K562 (cell line): ENCODE measurements around the gene CNGA3. TPM values are rescaled to one million over a fixed set of nuclear protein-coding genes. Genes with fewer than 3 reads are reported as not detected.

Experiments used
- ATAC-seq: fragments of 200-7000 bp; cut with Tn5 transposase; 3 replicates; pipeline ENCODE4 v1.9.1; 2020; ENCODE audit warnings: moderate library complexity
- BruUV-seq: library from RNA; stranded (reverse); fragments of 400-500 nt; replicated peaks from 2 replicates; lab custom pipeline; 2021; lab: Mats Ljungman, UMichigan
- CTCF ChIA-PET: fragments of 300-600 bp; formaldehyde crosslinking; extraction: SDS; loops from one replicate; lab custom pipeline; 2021; ENCODE audit warnings: low intra/inter-chr PET ratio; lab: Yijun Ruan, JAX
- POLR2A ChIA-PET: fragments of 300-600, 350-650 bp; sonication (Branson Sonifier 250); formaldehyde crosslinking; extraction: SDS; loops from one replicate; lab custom pipeline; 2021; ENCODE audit warnings: antibody characterized with exemption, inconsistent platforms; lab: Yijun Ruan, JAX
- DNase-seq, 4 experiments: peaks; one replicate each; pipeline versions ENCODE4 v3.0.0 to v3.0.0-alpha.2; 2011 to 2018; ENCODE audit warnings: low spot score in 3 of 4, mixed read lengths in 3 of 4; ENCODE audit errors: extremely low read depth in 1 of 4
- FAIRE-seq: peaks from 2 replicates; lab custom pipeline; 2011; peaks lifted over from hg19 to GRCh38; lab: Jason Lieb, UNC
- H2AFZ ChIP-seq: 2 replicates; pipeline ENCODE4 v1.6.0; 2011; ENCODE audit warnings: low read depth, low read length, control low read depth, inconsistent platforms
- H3K27ac ChIP-seq: fragments of 200-600 bp; 3 replicates; pipeline ENCODE4 v1.8.0; 2011; ENCODE audit warnings: low read depth, mild to moderate bottlenecking, control low read depth, inconsistent platforms, low read length, moderate library complexity, mixed read lengths; ENCODE audit errors: extremely low read depth
- H3K27me3 ChIP-seq, 2 experiments: fragments of 300-600 bp in 1 of 2; 2 replicates in 1 of 2; 3 replicates in 1 of 2; pipeline versions ENCODE4 v1.6.0 to v1.8.0; 2011; ENCODE audit warnings: inconsistent platforms in 2 of 2, low read length in 2 of 2, mild to moderate bottlenecking in 1 of 2, mixed read lengths in 1 of 2, moderate library complexity in 1 of 2; ENCODE audit not compliant: control insufficient read depth in 2 of 2, insufficient read depth in 2 of 2
- H3K36me3 ChIP-seq: fragments of 300-600 bp; 3 replicates; pipeline ENCODE4 v1.8.0; 2011; ENCODE audit warnings: mild to moderate bottlenecking, low read length, inconsistent platforms; ENCODE audit not compliant: control insufficient read depth, insufficient read depth
- H3K4me1 ChIP-seq, 2 experiments: fragments of 200-600 bp in 1 of 2; replicated peaks in 1 of 2; 2 replicates in 1 of 2; 3 replicates in 1 of 2; pipeline versions ENCODE4 v1.5.1 to v1.8.0; 2011; ENCODE audit warnings: inconsistent platforms in 2 of 2, low read length in 2 of 2, mild to moderate bottlenecking in 1 of 2, mixed read lengths in 1 of 2, moderate library complexity in 1 of 2; ENCODE audit not compliant: control insufficient read depth in 2 of 2, insufficient read depth in 2 of 2
- H3K4me2 ChIP-seq: 2 replicates; pipeline ENCODE4 v1.6.1; 2011; ENCODE audit warnings: low read length, control low read depth, inconsistent platforms, mixed read lengths; ENCODE audit not compliant: insufficient read depth
- H3K4me3 ChIP-seq: fragments of 200-600 bp; sonication (generic), shearing (Covaris generic); 2 replicates; pipeline ENCODE4 v1.5.1; 2016; ENCODE audit warnings: control low read depth, inconsistent platforms
- H3K79me2 ChIP-seq: fragments of 200-600 bp; 3 replicates; pipeline ENCODE4 v1.8.0; 2011; ENCODE audit warnings: low read length, inconsistent platforms; ENCODE audit not compliant: control insufficient read depth, insufficient read depth
- H3K9ac ChIP-seq, 2 experiments: 2 replicates each; pipeline versions ENCODE4 v1.6.0 to v1.6.1; 2011; ENCODE audit warnings: low read depth in 2 of 2, low read length in 2 of 2, control low read depth in 1 of 2, inconsistent platforms in 1 of 2, mild to moderate bottlenecking in 1 of 2, mixed read lengths in 1 of 2; ENCODE audit not compliant: insufficient read depth in 1 of 2
- H3K9me1 ChIP-seq: one replicate; pipeline ENCODE4 v1.6.0; 2011; ENCODE audit warnings: inconsistent platforms, mild to moderate bottlenecking, low read length, moderate library complexity; ENCODE audit not compliant: control insufficient read depth, insufficient read depth
- H3K9me3 ChIP-seq: replicated peaks from 2 replicates; pipeline ENCODE4 v1.5.1; 2011; ENCODE audit warnings: low read depth, low read length, inconsistent platforms; ENCODE audit not compliant: control insufficient read depth, insufficient read depth
- H4K20me1 ChIP-seq: replicated peaks from 2 replicates; pipeline ENCODE4 v1.6.1; 2011; ENCODE audit warnings: low read length, inconsistent platforms, mixed read lengths; ENCODE audit not compliant: control insufficient read depth, insufficient read depth
- BDP1 ChIP-seq: IDR thresholded peaks from 3 replicates; pipeline ENCODE4 v1.6.1; 2011; ENCODE audit not compliant: insufficient read length, insufficient read depth
- CEBPB ChIP-seq: fragments of 450-650 bp; IDR thresholded peaks from 2 replicates; pipeline ENCODE4 v1.6.1; 2016; ENCODE audit warnings: missing genetic modification characterization, missing compliant biosample characterization
- CSDE1 ChIP-seq, 2 experiments: fragments of 450-650 bp; IDR thresholded peaks; 2 replicates each; pipeline ENCODE4 v1.6.1; 2016; ENCODE audit warnings: mild to moderate bottlenecking in 1 of 2
- FOXA3 ChIP-seq, 2 experiments: fragments of 450-650 bp in 1 of 2; sonication (generic) in 1 of 2; formaldehyde crosslinking; IDR thresholded peaks in 1 of 2; conservative IDR thresholded peaks in 1 of 2; 2 replicates each; pipeline versions ENCODE4 v1.4.0 to v1.8.0; 2020 to 2022; ENCODE audit warnings: mild to moderate bottlenecking in 2 of 2, missing genetic modification reagents in 1 of 2
- GABPA ChIP-seq: fragments of 200-800 bp; sonication (Bioruptor generic); conservative IDR thresholded peaks from 2 replicates; pipeline ENCODE4 v1.6.1; 2016; ENCODE audit warnings: low read depth, missing genetic modification characterization, missing compliant biosample characterization
- NBN ChIP-seq: fragments of 450-650 bp; IDR thresholded peaks from 2 replicates; pipeline ENCODE4 v1.6.1; 2016; ENCODE audit warnings: low read depth, mild to moderate bottlenecking
- SMC3 ChIP-seq: conservative IDR thresholded peaks from 2 replicates; pipeline ENCODE4 v1.6.1; 2011; ENCODE audit warnings: low read depth, low read length, improper control_type of control experiment; ENCODE audit not compliant: insufficient read depth
- STAG1 ChIP-seq: sonication (generic); formaldehyde crosslinking; IDR thresholded peaks from 2 replicates; pipeline ENCODE4 v1.5.0; 2020; ENCODE audit warnings: missing genetic modification reagents, borderline replicate concordance
- TBL1XR1 ChIP-seq, 2 experiments: IDR thresholded peaks; 2 replicates each; pipeline ENCODE4 v1.6.1; 2012; ENCODE audit warnings: improper control_type of control experiment in 2 of 2, low read length in 2 of 2, mild to moderate bottlenecking in 1 of 2
- WGBS: fragments of 100-300 bp; shearing (Covaris generic); methylation state at CpG from one replicate; pipeline ENCODE4 v1.1.6; 2016; ENCODE audit warnings: low coverage, mixed read lengths; ENCODE audit not compliant: insufficient coverage; ENCODE audit errors: missing lambda C conversion rate; 5-methylcytosine and 5-hydroxymethylcytosine counted together
- in situ Hi-C: fragments of 300-500 bp; cut with MboI; formaldehyde crosslinking; loops from 4 replicates; pipeline ENCODE4 v1.15.0; 2018; ENCODE audit warnings: inconsistent platforms, mixed read lengths
- intact Hi-C: fragments of 100-400 bp; cut with micrococcal nuclease; formaldehyde crosslinking; loops from 2 replicates; pipeline ENCODE4 v1.14.2; 2022
- polyA plus RNA-seq, 8 experiments: library from polyadenylated mRNA; depleted of rRNA in 4 of 8; stranded (reverse) in 5 of 8; unstranded in 3 of 8; fragments of >200 nt; fragmentation: Nextera tagmentation in 2 of 8; fragmentation: Illumina TruSeq in 1 of 8; extraction: Ambion mirVana in 2 of 8; extraction: Trizol in 1 of 8; gene quantifications; 2 replicates each; pipeline versions ENCODE4 v1.2.1 to v1.2.3, GENCODE V29; 2011 to 2014; ENCODE audit warnings: inconsistent platforms in 1 of 8, missing spikeins in 1 of 8
- total RNA-seq, 7 experiments: library from RNA; depleted of rRNA in 6 of 7; stranded (reverse); fragments of >200 nt in 6 of 7; fragmentation: Illumina TruSeq in 2 of 7; extraction: Trizol in 2 of 7; gene quantifications; 2 replicates each; pipeline versions ENCODE4 v1.2.1 to v1.2.3, GENCODE V29; 2011 to 2021; ENCODE audit warnings: low replicate concordance in 1 of 7
- TF ChIP-seq, protein P1 (sequence below): fragments of 450-650 bp; formaldehyde crosslinking; IDR thresholded peaks from 2 replicates; pipeline ENCODE4 v1.4.0; 2020; ENCODE audit warnings: mild to moderate bottlenecking, moderate library complexity
- TF ChIP-seq, protein P2 (sequence below), 3 experiments: IDR thresholded peaks in 2 of 3; conservative IDR thresholded peaks in 1 of 3; 2 replicates each; pipeline ENCODE4 v1.5.1; 2011 to 2012; ENCODE audit warnings: low read length in 3 of 3, mild to moderate bottlenecking in 3 of 3, control low read depth in 2 of 3, improper control_type of control experiment in 1 of 3, inconsistent platforms in 1 of 3, low read depth in 1 of 3, mixed read lengths in 1 of 3, moderate library complexity in 1 of 3; ENCODE audit not compliant: insufficient read depth in 2 of 3
- TF ChIP-seq, protein P3 (sequence below): fragments of 450-650 bp; IDR thresholded peaks from 2 replicates; pipeline ENCODE4 v1.7.0; 2016; ENCODE audit warnings: borderline replicate concordance

CNGA3 gene
- total and polyA plus RNA-seq, 9 of the 15 experiments (the other 6 are each of a cell fraction or from before 2014, with no cell fraction given), result not detected

DNA sequence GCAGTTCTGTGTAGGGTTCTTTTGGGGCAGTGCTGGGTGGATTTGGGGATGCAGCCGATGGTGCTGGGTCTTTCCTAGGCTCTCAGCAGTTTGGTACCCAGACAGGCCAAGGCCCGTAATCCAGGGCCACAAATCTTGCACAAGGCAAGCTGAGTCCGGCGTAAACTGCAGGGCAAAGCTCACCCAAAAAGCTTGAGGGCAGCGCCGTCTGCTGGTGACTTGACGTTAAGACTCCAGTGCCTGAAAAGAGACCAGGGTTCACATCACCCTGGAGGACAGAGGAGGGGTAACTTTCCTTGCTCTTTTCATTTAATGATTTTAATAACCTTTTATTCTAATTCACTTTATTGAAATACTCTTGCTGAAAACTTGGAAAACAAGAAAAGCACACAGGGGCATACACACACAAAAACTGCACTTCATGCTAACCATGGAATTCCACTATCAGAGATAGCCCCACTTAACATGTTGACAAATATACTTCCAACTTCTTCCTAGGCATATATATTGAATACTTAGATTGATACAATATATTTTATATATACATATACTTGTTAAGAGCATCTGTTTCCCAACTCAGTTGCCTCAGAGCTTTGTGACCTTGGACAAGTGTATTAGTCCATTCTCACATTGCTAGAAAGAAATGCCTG is 38.9 kb downstream of the CNGA3 start:
- FAIRE-seq, result peak; percentile 74
- no peaks in the 10 kb centered on the region; the same call in 1 of the 2 replicates for H4K20me1 ChIP-seq
- WGBS, result 0% methylated on average over 7 of the region's 7 CpGs
- H3K9me1 ChIP-seq, result peaks cover 3% of the 10 kb centered on the region
- POLR2A ChIA-PET, result interaction anchor here (0.6 kb wide), 1 partner anchor 633 kb away, joined by 3 read pairs; no protein-coding TSS in a partner anchor
- 0 out of 2 replicates have a peak, but pooled peaks cover 2% of the 10 kb centered on the region for H3K9me3 ChIP-seq
- H3K36me3 ChIP-seq, result no peaks in the 10 kb centered on the region
- peaks cover 44 to 74% of the 10 kb centered on the region in 2 experiments for H3K27me3 ChIP-seq
- H2AFZ ChIP-seq, result no peak overlapping the region
- H3K79me2 ChIP-seq, result no peaks in the 10 kb centered on the region
- peak; percentile 76 to 87 (median 84) for DNase-seq
- H3K4me1 ChIP-seq, result no peaks in the 10 kb centered on the region
- intact Hi-C loops (loop anchor here (1.0 to 10.0 kb wide), 6 partner anchors 73 to 790 kb away; no protein-coding TSS in a partner anchor), in situ Hi-C loops (loop anchor here (25.0 kb wide), 1 partner anchor 573 kb away; no protein-coding TSS in a partner anchor)
- no peak overlapping the region for H3K27ac ChIP-seq
- no peak overlapping the region for H3K4me3 ChIP-seq
- no peak overlapping the region for H3K9ac ChIP-seq
- ATAC-seq, result peak; percentile 96
- CTCF ChIA-PET, result interaction anchor here (0.6 to 2.4 kb wide), 4 partner anchors 578 to 794 kb away, joined by 4 to 16 read pairs (median 10); no protein-coding TSS in a partner anchor
- BruUV-seq, result no TSS peak
- no peak overlapping the region for H3K4me2 ChIP-seq
- TF ChIP-seq NBN, result no peak
- TF ChIP-seq, protein P1, sequence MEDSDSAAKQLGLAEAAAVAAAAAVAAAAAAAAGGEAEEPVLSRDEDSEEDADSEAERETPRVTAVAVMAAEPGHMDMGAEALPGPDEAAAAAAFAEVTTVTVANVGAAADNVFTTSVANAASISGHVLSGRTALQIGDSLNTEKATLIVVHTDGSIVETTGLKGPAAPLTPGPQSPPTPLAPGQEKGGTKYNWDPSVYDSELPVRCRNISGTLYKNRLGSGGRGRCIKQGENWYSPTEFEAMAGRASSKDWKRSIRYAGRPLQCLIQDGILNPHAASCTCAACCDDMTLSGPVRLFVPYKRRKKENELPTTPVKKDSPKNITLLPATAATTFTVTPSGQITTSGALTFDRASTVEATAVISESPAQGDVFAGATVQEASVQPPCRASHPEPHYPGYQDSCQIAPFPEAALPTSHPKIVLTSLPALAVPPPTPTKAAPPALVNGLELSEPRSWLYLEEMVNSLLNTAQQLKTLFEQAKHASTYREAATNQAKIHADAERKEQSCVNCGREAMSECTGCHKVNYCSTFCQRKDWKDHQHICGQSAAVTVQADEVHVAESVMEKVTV (CRISPR knock-in tag), result peak; percentile 89
- TF ChIP-seq, protein P2, sequence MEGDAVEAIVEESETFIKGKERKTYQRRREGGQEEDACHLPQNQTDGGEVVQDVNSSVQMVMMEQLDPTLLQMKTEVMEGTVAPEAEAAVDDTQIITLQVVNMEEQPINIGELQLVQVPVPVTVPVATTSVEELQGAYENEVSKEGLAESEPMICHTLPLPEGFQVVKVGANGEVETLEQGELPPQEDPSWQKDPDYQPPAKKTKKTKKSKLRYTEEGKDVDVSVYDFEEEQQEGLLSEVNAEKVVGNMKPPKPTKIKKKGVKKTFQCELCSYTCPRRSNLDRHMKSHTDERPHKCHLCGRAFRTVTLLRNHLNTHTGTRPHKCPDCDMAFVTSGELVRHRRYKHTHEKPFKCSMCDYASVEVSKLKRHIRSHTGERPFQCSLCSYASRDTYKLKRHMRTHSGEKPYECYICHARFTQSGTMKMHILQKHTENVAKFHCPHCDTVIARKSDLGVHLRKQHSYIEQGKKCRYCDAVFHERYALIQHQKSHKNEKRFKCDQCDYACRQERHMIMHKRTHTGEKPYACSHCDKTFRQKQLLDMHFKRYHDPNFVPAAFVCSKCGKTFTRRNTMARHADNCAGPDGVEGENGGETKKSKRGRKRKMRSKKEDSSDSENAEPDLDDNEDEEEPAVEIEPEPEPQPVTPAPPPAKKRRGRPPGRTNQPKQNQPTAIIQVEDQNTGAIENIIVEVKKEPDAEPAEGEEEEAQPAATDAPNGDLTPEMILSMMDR (IDR thresholded peaks at IDR 0.05 in 2 of 3, conservative IDR thresholded peaks at IDR 0.05 in 1 of 3; ENCODE audit: insufficient read depth in 2 of 3, low read depth in 1 of 3, low read length in 3 of 3), result peak; percentile 94 to 97 (median 96)
- TF ChIP-seq, protein P3, sequence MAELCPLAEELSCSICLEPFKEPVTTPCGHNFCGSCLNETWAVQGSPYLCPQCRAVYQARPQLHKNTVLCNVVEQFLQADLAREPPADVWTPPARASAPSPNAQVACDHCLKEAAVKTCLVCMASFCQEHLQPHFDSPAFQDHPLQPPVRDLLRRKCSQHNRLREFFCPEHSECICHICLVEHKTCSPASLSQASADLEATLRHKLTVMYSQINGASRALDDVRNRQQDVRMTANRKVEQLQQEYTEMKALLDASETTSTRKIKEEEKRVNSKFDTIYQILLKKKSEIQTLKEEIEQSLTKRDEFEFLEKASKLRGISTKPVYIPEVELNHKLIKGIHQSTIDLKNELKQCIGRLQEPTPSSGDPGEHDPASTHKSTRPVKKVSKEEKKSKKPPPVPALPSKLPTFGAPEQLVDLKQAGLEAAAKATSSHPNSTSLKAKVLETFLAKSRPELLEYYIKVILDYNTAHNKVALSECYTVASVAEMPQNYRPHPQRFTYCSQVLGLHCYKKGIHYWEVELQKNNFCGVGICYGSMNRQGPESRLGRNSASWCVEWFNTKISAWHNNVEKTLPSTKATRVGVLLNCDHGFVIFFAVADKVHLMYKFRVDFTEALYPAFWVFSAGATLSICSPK, result no peak
- peak; percentile 44 for TF ChIP-seq CEBPB
- no peak for TF ChIP-seq BDP1
- TF ChIP-seq FOXA3 (CRISPR knock-in tag; conservative IDR thresholded peaks at IDR 0.05 in 1 of 2, IDR thresholded peaks at IDR 0.05 in 1 of 2), result no peak
- TF ChIP-seq CSDE1 (IDR thresholded peaks at IDR 0.05), result no peak
- peak; percentile 93 for TF ChIP-seq SMC3
- no peak for TF ChIP-seq GABPA (tag)
- no peak for TF ChIP-seq TBL1XR1 (IDR thresholded peaks at IDR 0.05; ENCODE audit: low read length in 2 of 2)
- peak; percentile 96; the same call in 1 of the 2 replicates for TF ChIP-seq STAG1 (CRISPR knock-in tag)
